ENCODE results near the gene HAL.

Gene HAL

DNA sequence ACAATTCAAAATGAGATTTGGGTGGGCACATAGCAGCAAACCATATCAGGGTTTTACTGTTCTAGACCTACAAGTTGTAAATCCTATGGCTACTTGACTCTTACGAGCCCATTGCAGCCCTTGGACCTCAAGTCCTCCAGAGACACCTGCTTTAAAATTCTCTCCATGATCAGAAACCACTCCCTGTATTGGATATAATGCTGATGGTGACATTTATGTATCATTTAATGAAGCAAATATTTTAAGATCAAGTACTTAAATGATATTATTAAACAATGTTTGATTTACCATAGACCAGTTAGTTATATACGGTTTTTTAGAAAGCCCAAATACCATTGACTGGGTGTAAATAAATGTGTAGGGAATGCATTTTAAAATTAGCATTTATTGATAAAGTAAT is 28.8 kb downstream of the HAL start:
- H3K4me3 ChIP-seq (ENCODE audit: low read depth, low read length): no peak overlapping the region
- DNase-seq (ENCODE audit: low read depth): no peak
- no peak for TF ChIP-seq CTCF (IDR thresholded peaks at IDR 0.05; ENCODE audit: insufficient read depth, low read depth, low read length, missing control alignments)

GRCh38 chr12:95966287-95966870 is 29.8 kb downstream of the HAL start:
- H3K4me3 ChIP-seq (ENCODE audit: low read depth, low read length): no peak overlapping the region
- DNase-seq (ENCODE audit: low read depth): no peak
- no peak for TF ChIP-seq CTCF (IDR thresholded peaks at IDR 0.05; ENCODE audit: insufficient read depth, low read depth, low read length, missing control alignments)

GRCh38 chr12:95963096-95963495 is 33.0 kb downstream of the HAL start:
- DNase-seq (ENCODE audit: low read depth): peak; percentile 28

GRCh38 chr12:95962222-95962621 is 33.9 kb downstream of the HAL start:
- no peak for DNase-seq (ENCODE audit: low read depth)
- H3K4me3 ChIP-seq (ENCODE audit: low read depth, low read length): no peak overlapping the region
- TF ChIP-seq CTCF (IDR thresholded peaks at IDR 0.05; ENCODE audit: insufficient read depth, low read depth, low read length, missing control alignments): no peak

More at GRCh38 chr12:95963096-95963495, 33.0 kb downstream of the HAL start:
- H3K4me3 ChIP-seq (ENCODE audit: low read depth, low read length): no peak overlapping the region
- peak; percentile 41 for TF ChIP-seq CTCF (IDR thresholded peaks at IDR 0.05; ENCODE audit: insufficient read depth, low read depth, low read length, missing control alignments)

GRCh38 chr12:95960241-95960640 is 35.9 kb downstream of the HAL start:
- no peak for DNase-seq (ENCODE audit: low read depth)
- no peak overlapping the region for H3K4me3 ChIP-seq (ENCODE audit: low read depth, low read length)
- no peak for TF ChIP-seq CTCF (IDR thresholded peaks at IDR 0.05; ENCODE audit: insufficient read depth, low read depth, low read length, missing control alignments)

DNA sequence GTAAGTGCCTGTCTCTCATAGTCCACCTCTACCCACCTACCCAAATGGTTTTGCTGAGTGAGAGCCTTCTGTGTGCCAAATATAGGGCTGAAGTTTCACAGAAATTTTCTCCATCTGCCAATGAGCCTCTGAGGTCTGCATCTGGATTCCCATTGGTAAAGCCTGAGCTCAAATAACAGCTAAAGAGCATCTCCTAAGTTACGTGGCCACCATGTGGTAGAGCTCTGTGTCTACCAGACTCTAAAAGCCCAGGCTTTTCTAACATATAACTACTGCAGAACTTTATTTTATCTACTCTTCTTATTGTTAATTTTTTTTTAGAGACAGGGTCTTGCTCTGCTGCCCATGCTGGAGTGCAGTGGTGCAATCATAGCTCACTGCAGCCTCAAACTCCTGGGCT is 37.0 kb downstream of the HAL start:
- DNase-seq (ENCODE audit: low read depth): no peak
- H3K4me3 ChIP-seq (ENCODE audit: low read depth, low read length): no peak overlapping the region
- TF ChIP-seq CTCF (IDR thresholded peaks at IDR 0.05; ENCODE audit: insufficient read depth, low read depth, low read length, missing control alignments): no peak

DNA sequence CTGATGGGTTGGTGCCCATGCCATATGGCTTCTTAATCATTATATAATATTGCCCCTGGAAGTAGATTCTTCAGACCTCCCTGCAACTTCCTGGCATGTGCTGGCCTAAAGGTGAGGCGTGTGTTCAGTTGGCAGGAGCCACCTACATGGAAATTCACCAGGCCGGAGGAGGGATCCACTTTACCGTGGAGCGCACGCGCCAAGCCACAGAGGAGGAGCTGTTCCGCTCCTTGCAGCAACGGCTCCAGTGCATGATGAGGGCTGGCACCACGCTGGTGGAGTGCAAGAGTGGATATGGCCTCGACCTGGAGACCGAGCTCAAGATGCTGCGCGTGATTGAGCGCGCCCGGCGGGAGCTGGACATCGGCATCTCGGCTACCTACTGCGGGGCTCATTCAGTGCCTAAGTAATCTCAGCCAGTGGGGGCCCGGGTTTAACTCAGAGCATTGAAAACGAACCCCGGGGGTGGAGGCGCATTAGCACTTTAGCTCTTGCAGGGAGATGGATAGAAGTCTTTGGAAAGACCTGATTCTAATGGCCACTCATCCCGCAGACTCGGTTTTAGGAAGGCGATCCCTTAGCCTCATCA is 39.5 kb downstream of the HAL start:
- no peak for TF ChIP-seq CTCF (IDR thresholded peaks at IDR 0.05; ENCODE audit: insufficient read depth, low read depth, low read length, missing control alignments)

More for the DNA sequence above, 39.5 kb downstream of the HAL start:
- no peak for DNase-seq (ENCODE audit: low read depth)
- H3K4me3 ChIP-seq (ENCODE audit: low read depth, low read length): no peak overlapping the region
